Suprapubic skin (tissue), 3 donors: ENCODE results near the gene PARD6G.

Experiments
- EP300 ChIP-seq: sonication (generic); formaldehyde crosslinking; IDR thresholded peaks from one replicate; pipeline ENCODE4 v1.6.1; 2017; ENCODE audit warnings: antibody characterized with exemption
- TF ChIP-seq, protein P1 (sequence below), 2 donors: fragments of 200-600 bp in 1 of 2; fragments of 450-650 bp in 1 of 2; sonication (generic) in 1 of 2; IDR thresholded peaks; one replicate each; pipeline ENCODE4 v1.5.1; 2016 to 2019; ENCODE audit warnings: antibody characterized with exemption in 2 of 2, mild to moderate bottlenecking in 1 of 2, moderate library complexity in 1 of 2

DNA sequence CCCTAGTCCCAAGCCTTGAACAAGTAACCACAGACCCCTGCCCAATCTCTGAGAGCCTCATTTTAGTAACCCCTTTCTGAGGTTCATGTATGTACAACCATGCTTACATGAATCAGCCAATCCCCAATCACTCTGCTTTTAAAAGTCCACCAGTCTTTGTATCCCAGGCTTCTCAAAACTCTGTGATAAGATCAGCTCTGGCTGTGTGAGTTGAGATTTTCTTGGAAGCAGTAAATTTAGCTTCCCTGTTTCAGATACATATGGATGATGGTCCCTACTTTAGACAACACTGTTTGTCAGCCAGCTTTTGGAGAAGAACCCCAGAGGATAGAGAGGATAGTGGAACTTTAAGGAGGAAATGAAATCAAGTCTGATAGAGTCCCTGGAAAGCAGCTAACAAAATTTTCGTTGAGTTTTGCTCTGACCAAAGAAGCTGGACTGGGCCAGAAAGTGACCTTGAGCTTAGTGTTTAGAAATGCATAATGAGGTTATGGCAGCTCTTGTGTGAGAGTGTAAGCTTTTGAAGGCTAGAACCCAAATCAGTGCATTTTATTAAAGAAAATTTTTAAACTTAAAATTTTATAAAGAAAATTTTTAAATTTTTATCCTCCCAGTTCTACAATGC is 134.6 kb downstream of the PARD6G start:
- TF ChIP-seq, protein P1, sequence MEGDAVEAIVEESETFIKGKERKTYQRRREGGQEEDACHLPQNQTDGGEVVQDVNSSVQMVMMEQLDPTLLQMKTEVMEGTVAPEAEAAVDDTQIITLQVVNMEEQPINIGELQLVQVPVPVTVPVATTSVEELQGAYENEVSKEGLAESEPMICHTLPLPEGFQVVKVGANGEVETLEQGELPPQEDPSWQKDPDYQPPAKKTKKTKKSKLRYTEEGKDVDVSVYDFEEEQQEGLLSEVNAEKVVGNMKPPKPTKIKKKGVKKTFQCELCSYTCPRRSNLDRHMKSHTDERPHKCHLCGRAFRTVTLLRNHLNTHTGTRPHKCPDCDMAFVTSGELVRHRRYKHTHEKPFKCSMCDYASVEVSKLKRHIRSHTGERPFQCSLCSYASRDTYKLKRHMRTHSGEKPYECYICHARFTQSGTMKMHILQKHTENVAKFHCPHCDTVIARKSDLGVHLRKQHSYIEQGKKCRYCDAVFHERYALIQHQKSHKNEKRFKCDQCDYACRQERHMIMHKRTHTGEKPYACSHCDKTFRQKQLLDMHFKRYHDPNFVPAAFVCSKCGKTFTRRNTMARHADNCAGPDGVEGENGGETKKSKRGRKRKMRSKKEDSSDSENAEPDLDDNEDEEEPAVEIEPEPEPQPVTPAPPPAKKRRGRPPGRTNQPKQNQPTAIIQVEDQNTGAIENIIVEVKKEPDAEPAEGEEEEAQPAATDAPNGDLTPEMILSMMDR (IDR thresholded peaks at IDR 0.05): no peak
- TF ChIP-seq EP300: no peak
